HFFc6 (cell line): Measurements from ENCODE around the gene ZDHHC3. TPM values are rescaled to one million over a fixed set of nuclear protein-coding genes. Genes with fewer than 3 reads are reported as not detected.

Source experiments
- DNase-seq: peaks from one replicate; pipeline ENCODE4 v3.0.0-alpha.2; 2018
- H3K27ac Mint-ChIP-seq: 2 replicates; pipeline ENCODE4 v1.8.0; 2020; ENCODE audit warnings: mild to moderate bottlenecking, mixed read lengths
- H3K27me3 Mint-ChIP-seq: 2 replicates; pipeline ENCODE4 v1.8.0; 2021; ENCODE audit warnings: mild to moderate bottlenecking, moderate library complexity, mixed read lengths; ENCODE audit not compliant: insufficient read depth
- H3K36me3 Mint-ChIP-seq: 2 replicates; pipeline ENCODE4 v1.8.0; 2021; ENCODE audit warnings: low read depth, mixed read lengths
- H3K4me1 Mint-ChIP-seq: 2 replicates; pipeline ENCODE4 v1.8.0; 2020; ENCODE audit warnings: low read depth, mixed read lengths
- H3K4me3 Mint-ChIP-seq: 2 replicates; pipeline ENCODE4 v1.8.0; 2020; ENCODE audit warnings: mild to moderate bottlenecking, moderate library complexity, mixed read lengths
- H3K9me3 Mint-ChIP-seq: 2 replicates; pipeline ENCODE4 v1.8.0; 2020; ENCODE audit warnings: mild to moderate bottlenecking, mixed read lengths
- CTCF ChIP-seq: fragments of 200-600 bp; sonication (generic); IDR thresholded peaks from 2 replicates; pipeline ENCODE4 v1.5.0; 2021; ENCODE audit warnings: antibody characterized with exemption, mild to moderate bottlenecking
- total RNA-seq, 6 experiments: library from RNA; stranded (reverse); fragmentation: NEBNext Ultra II Directional; extraction: Animal tissue kit (Norgen Biotek cat#: 25700); gene quantifications; 2 replicates in 1 of 6; 3 replicates in 5 of 6; pipeline ENCODE4 v1.2.3, GENCODE V29; 2021

ZDHHC3 gene
- total RNA-seq, 6 experiments from 2014 or later: 55.5 to 74.7 (median 64.4) TPM

GRCh38 chr3:44999782-45000181 lies 23.8 kb upstream of the ZDHHC3 start:
- H3K4me3 Mint-ChIP-seq: no peak overlapping the region
- no peak for DNase-seq
- H3K9me3 Mint-ChIP-seq: no peaks in the 10 kb centered on the region; the same call in 1 of the 2 replicates
- H3K4me1 Mint-ChIP-seq: peaks cover 14% of the 10 kb centered on the region
- H3K27me3 Mint-ChIP-seq: no peaks in the 10 kb centered on the region
- TF ChIP-seq CTCF: no peak
- H3K36me3 Mint-ChIP-seq: peaks cover 18% of the 10 kb centered on the region
- no peak overlapping the region for H3K27ac Mint-ChIP-seq

GRCh38 chr3:44996556-44996969 lies 20.6 kb upstream of the ZDHHC3 start:
- Mint-ChIP-seq H3K27ac (no peak overlapping the region), H3K9me3 (no peaks in the 10 kb centered on the region), H3K27me3 (no peaks in the 10 kb centered on the region)

GRCh38 chr3:44995142-44995770 lies 19.3 kb upstream of the ZDHHC3 start:
- no peak for TF ChIP-seq CTCF
- peak; percentile 47 for DNase-seq

More at GRCh38 chr3:44996556-44996969, 20.6 kb upstream of the ZDHHC3 start:
- no peak for DNase-seq
- H3K4me1 Mint-ChIP-seq: peaks cover 46% of the 10 kb centered on the region
- H3K4me3 Mint-ChIP-seq: no peak overlapping the region
- TF ChIP-seq CTCF: no peak
- H3K36me3 Mint-ChIP-seq: peaks cover 20% of the 10 kb centered on the region

GRCh38 chr3:44993471-44994205 lies 17.7 kb upstream of the ZDHHC3 start:
- peak; percentile 85 for DNase-seq
- Mint-ChIP-seq H3K27ac (peak overlapping the region; percentile 86), H3K9me3 (no peaks in the 10 kb centered on the region), H3K27me3 (no peaks in the 10 kb centered on the region), H3K4me1 (peaks cover 63% of the 10 kb centered on the region), H3K36me3 (peaks cover 28% of the 10 kb centered on the region), H3K4me3 (peak overlapping the region; percentile 25)
- no peak for TF ChIP-seq CTCF

More at GRCh38 chr3:44995142-44995770, 19.3 kb upstream of the ZDHHC3 start:
- H3K4me1 Mint-ChIP-seq: peaks cover 48% of the 10 kb centered on the region
- no peaks in the 10 kb centered on the region for H3K27me3 Mint-ChIP-seq
- peaks cover 30% of the 10 kb centered on the region for H3K36me3 Mint-ChIP-seq
- peak overlapping the region; percentile 86 for H3K27ac Mint-ChIP-seq
- no peaks in the 10 kb centered on the region for H3K9me3 Mint-ChIP-seq
- peak overlapping the region; percentile 25; the same call in 1 of the 2 replicates for H3K4me3 Mint-ChIP-seq

GRCh38 chr3:44992555-44993470 lies 16.8 kb upstream of the ZDHHC3 start:
- Mint-ChIP-seq H3K4me1 (peaks cover 65% of the 10 kb centered on the region), H3K9me3 (no peaks in the 10 kb centered on the region), H3K36me3 (peaks cover 28% of the 10 kb centered on the region), H3K27me3 (no peaks in the 10 kb centered on the region), H3K27ac (peak overlapping the region; percentile 86), H3K4me3 (peak overlapping the region; percentile 6; the same call in 1 of the 2 replicates)
- DNase-seq: no peak
- peak; percentile 85 for TF ChIP-seq CTCF
